SH-SY5Y (cell line): ENCODE data around the gene NLRP14.

ENCODE experiments used
- GATA2 ChIP-seq: IDR thresholded peaks from 2 replicates; pipeline ENCODE4 v1.6.1; 2011; ENCODE audit warnings: mild to moderate bottlenecking, low read depth, low read length
- GATA3 ChIP-seq: IDR thresholded peaks from 2 replicates; pipeline ENCODE4 v1.6.1; 2011; ENCODE audit warnings: low read depth, mild to moderate bottlenecking, low read length, moderate library complexity

DNA sequence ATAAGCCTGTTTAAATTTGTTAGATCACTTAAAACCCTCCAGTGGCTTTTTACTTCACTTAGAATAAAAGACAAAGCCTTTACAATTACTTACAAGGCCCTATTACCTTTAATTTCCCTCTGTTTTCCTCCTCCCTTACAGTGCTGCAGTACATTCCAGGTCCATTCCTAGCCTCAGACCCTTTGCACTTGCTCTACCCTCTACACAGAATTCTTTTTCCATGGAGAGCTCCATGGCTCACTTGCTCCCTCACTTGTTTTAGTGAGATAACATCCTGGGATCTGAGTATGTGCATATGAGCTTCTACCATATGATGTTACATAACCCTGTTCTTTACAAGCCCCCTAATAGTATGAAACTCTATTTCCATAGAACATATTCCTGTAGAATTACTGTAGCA is 24.6 kb upstream of the NLRP14 start:
- TF ChIP-seq GATA2 (no peak), GATA3 (no peak)
